ENCODE data around the gene MRPL51. TPM values are rescaled to one million over a fixed set of nuclear protein-coding genes. Genes with fewer than 3 reads are reported as not detected.
A peak's percentile ranks its signal among the peaks of the same experiment; 100 is the strongest.

The MRPL51 gene
- total RNA-seq, 6 experiments from 2014 or later, result 38.2 to 104 (median 80.2) TPM

GRCh38 chr12:6466184-6466573 lies 26.9 kb downstream of the MRPL51 start:
- Histone ChIP-seq H3K27me3 (no peaks in the 10 kb centered on the region), H3K9me3 (no peaks in the 10 kb centered on the region), H3K4me3 (no peak overlapping the region), H3K4me1 (peaks cover 0 to 29% (median 14%) of the 10 kb centered on the region in 4 donors), H3K36me3 (peaks cover 0 to 48% (median 26%) of the 10 kb centered on the region in 4 donors), H3K27ac (no peak overlapping the region)
- no peak for DNase-seq
- no peak for TF ChIP-seq CTCF (IDR thresholded peaks at IDR 0.05)
- no peak for TF ChIP-seq POLR2A (IDR thresholded peaks at IDR 0.05)
- intact Hi-C loops (cut with DNase I), result no loop called here
- WGBS (ENCODE audit: insufficient coverage, low coverage, low lambda C conversion rate, missing lambda C conversion rate), result 91% methylated on average over 4 of the region's 5 CpGs
- ATAC-seq, result no peak

- no peaks in the 10 kb centered on the region for H3K27me3 ChIP-seq
- TF ChIP-seq POLR2A (IDR thresholded peaks at IDR 0.05), result no peak
- peak; percentile 67 to 85 (median 72) for TF ChIP-seq CTCF (IDR thresholded peaks at IDR 0.05)
- 19% methylated on average over 5 of the region's 6 CpGs for WGBS (ENCODE audit: insufficient coverage, low coverage, low lambda C conversion rate, missing lambda C conversion rate)
- no peaks in the 10 kb centered on the region for H3K9me3 ChIP-seq
- ATAC-seq, result peak; percentile 46 to 58 (median 50)
- intact Hi-C loops (cut with DNase I), result no loop called here
- no peak for DNase-seq
- peaks cover 0 to 54% (median 27%) of the 10 kb centered on the region in 4 donors for H3K36me3 ChIP-seq
- H3K4me3 ChIP-seq, result no peak overlapping the region
- no peak overlapping the region for H3K27ac ChIP-seq
- H3K4me1 ChIP-seq, result peaks cover 0 to 29% (median 14%) of the 10 kb centered on the region in 4 donors
These were observed 27.4 kb downstream of the MRPL51 start for GRCh38 chr12:6465467-6466183.

GRCh38 chr12:6464531-6464930 lies 28.5 kb downstream of the MRPL51 start:
- H3K36me3 ChIP-seq, result peaks cover 0 to 63% (median 33%) of the 10 kb centered on the region in 4 donors
- no peaks in the 10 kb centered on the region for H3K9me3 ChIP-seq
- H3K4me1 ChIP-seq, result peaks cover 0 to 26% (median 12%) of the 10 kb centered on the region in 4 donors
- ATAC-seq (no peak), DNase-seq (no peak)
- intact Hi-C loops (cut with DNase I), result loop anchor here in 1 of 2 donors (5.0 kb wide), 1 partner anchor 42 kb away; no protein-coding TSS in a partner anchor
- TF ChIP-seq POLR2A (IDR thresholded peaks at IDR 0.05) (no peak), CTCF (IDR thresholded peaks at IDR 0.05) (no peak)
- no peak overlapping the region for H3K4me3 ChIP-seq
- no peaks in the 10 kb centered on the region for H3K27me3 ChIP-seq
- H3K27ac ChIP-seq, result no peak overlapping the region
- 100% methylated on average over 3 of the region's 8 CpGs for WGBS (ENCODE audit: insufficient coverage, low coverage, low lambda C conversion rate, missing lambda C conversion rate)

- no peaks in the 10 kb centered on the region for H3K9me3 ChIP-seq
- H3K36me3 ChIP-seq, result peaks cover 0 to 70% (median 37%) of the 10 kb centered on the region in 4 donors
- H3K4me1 ChIP-seq, result peaks cover 0 to 19% (median 9%) of the 10 kb centered on the region in 4 donors
- H3K27me3 ChIP-seq, result no peaks in the 10 kb centered on the region
- no peak overlapping the region for H3K4me3 ChIP-seq
- no peak for DNase-seq
- no peak for ATAC-seq
- TF ChIP-seq POLR2A (IDR thresholded peaks at IDR 0.05) (no peak), CTCF (IDR thresholded peaks at IDR 0.05) (no peak)
- WGBS (ENCODE audit: insufficient coverage, low coverage, low lambda C conversion rate, missing lambda C conversion rate), result 75% methylated on average over 5 of the region's 6 CpGs
- H3K27ac ChIP-seq, result peak overlapping the region in 1 of 3 donors; percentile 27
- intact Hi-C loops (cut with DNase I), result loop anchor here in 1 of 2 donors (5.0 kb wide), 1 partner anchor 42 kb away; no protein-coding TSS in a partner anchor
These were observed 29.2 kb downstream of the MRPL51 start for GRCh38 chr12:6463858-6464257.
